Suprapubic skin (tissue), 4 donors: ENCODE results near the gene NME3. TPM values are rescaled to one million over a fixed set of nuclear protein-coding genes. Genes with fewer than 3 reads are reported as not detected.

Experiments used
- DNase-seq, 2 donors: peaks; one replicate each; pipeline ENCODE4 v3.0.0-alpha.2; 2019; ENCODE audit warnings: low spot score in 2 of 2
- H3K27ac ChIP-seq: fragments of 200-600 bp; sonication (generic); one replicate; pipeline ENCODE4 v1.5.1; 2019
- H3K27me3 ChIP-seq: fragments of 200-600 bp; sonication (generic); one replicate; pipeline ENCODE4 v1.5.1; 2019
- H3K36me3 ChIP-seq: fragments of 200-600 bp; sonication (generic); one replicate; pipeline ENCODE4 v1.5.1; 2019
- H3K4me1 ChIP-seq: fragments of 200-600 bp; sonication (generic); one replicate; pipeline ENCODE4 v1.5.1; 2019
- H3K4me3 ChIP-seq: fragments of 200-600 bp; sonication (generic); one replicate; pipeline ENCODE4 v1.5.1; 2019; ENCODE audit warnings: mild to moderate bottlenecking
- H3K9me3 ChIP-seq: fragments of 200-600 bp; sonication (generic); one replicate; pipeline ENCODE4 v1.5.1; 2019
- EP300 ChIP-seq: sonication (generic); formaldehyde crosslinking; IDR thresholded peaks from one replicate; pipeline ENCODE4 v1.6.1; 2017; ENCODE audit warnings: antibody characterized with exemption
- POLR2A ChIP-seq, 2 donors: fragments of 450-650 bp; IDR thresholded peaks; one replicate each; pipeline ENCODE4 v1.6.1; 2017; ENCODE audit warnings: antibody characterized with exemption in 2 of 2, mild to moderate bottlenecking in 2 of 2, moderate library complexity in 2 of 2
- POLR2AphosphoS5 ChIP-seq, 3 donors: sonication (generic); formaldehyde crosslinking; IDR thresholded peaks; one replicate each; pipeline ENCODE4 v1.6.1; 2017; ENCODE audit warnings: antibody characterized with exemption in 3 of 3
- WGBS: methylation state at CpG from one replicate; pipeline ENCODE4 v1.1.5; 2018; 5-methylcytosine and 5-hydroxymethylcytosine counted together
- total RNA-seq, 4 donors: library from RNA; depleted of rRNA; stranded (reverse); fragments of >200 nt; gene quantifications; one replicate each; pipeline ENCODE4 v1.1.0, GENCODE V29; 2016
- TF ChIP-seq, protein P1 (sequence below), 2 donors: fragments of 200-600 bp in 1 of 2; fragments of 450-650 bp in 1 of 2; sonication (generic) in 1 of 2; IDR thresholded peaks; one replicate each; pipeline ENCODE4 v1.5.1; 2016 to 2019; ENCODE audit warnings: antibody characterized with exemption in 2 of 2, mild to moderate bottlenecking in 1 of 2, moderate library complexity in 1 of 2

The NME3 gene
- total RNA-seq, 4 donors from 2014 or later = 76.9 to 115 (median 103) TPM

DNA sequence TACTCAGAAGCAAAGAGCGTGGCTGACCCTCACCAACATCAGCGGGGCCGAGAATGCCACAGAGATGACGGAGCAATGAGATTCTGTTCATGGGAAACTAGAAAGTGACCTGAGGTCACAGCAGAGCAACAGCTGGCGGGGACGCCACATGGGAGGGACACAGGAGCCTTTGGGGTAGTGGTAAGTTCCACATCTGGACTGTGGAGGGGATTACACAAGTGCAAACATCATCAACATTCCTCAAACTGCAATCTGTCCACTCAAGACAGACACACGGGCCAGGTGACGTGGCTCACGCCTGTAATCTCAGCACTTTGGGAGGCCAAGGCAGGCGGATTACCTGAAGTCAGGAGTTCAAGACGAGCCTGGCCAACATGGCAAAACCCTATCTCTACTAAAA, 44.1 kb upstream of the NME3 start:
- H3K4me3 ChIP-seq = no peak overlapping the region
- H3K27ac ChIP-seq = no peak overlapping the region
- no peak for DNase-seq
- H3K36me3 ChIP-seq = peaks cover 62% of the 10 kb centered on the region
- no peaks in the 10 kb centered on the region for H3K27me3 ChIP-seq
- TF ChIP-seq POLR2AphosphoS5 (IDR thresholded peaks at IDR 0.05) (no peak), EP300 (no peak), POLR2A (IDR thresholded peaks at IDR 0.05) (no peak)
- TF ChIP-seq, protein P1, sequence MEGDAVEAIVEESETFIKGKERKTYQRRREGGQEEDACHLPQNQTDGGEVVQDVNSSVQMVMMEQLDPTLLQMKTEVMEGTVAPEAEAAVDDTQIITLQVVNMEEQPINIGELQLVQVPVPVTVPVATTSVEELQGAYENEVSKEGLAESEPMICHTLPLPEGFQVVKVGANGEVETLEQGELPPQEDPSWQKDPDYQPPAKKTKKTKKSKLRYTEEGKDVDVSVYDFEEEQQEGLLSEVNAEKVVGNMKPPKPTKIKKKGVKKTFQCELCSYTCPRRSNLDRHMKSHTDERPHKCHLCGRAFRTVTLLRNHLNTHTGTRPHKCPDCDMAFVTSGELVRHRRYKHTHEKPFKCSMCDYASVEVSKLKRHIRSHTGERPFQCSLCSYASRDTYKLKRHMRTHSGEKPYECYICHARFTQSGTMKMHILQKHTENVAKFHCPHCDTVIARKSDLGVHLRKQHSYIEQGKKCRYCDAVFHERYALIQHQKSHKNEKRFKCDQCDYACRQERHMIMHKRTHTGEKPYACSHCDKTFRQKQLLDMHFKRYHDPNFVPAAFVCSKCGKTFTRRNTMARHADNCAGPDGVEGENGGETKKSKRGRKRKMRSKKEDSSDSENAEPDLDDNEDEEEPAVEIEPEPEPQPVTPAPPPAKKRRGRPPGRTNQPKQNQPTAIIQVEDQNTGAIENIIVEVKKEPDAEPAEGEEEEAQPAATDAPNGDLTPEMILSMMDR (IDR thresholded peaks at IDR 0.05) = no peak
- 90% methylated on average over 11 of the region's 11 CpGs for WGBS
- H3K9me3 ChIP-seq = no peaks in the 10 kb centered on the region
- peaks cover 6% of the 10 kb centered on the region for H3K4me1 ChIP-seq

DNA sequence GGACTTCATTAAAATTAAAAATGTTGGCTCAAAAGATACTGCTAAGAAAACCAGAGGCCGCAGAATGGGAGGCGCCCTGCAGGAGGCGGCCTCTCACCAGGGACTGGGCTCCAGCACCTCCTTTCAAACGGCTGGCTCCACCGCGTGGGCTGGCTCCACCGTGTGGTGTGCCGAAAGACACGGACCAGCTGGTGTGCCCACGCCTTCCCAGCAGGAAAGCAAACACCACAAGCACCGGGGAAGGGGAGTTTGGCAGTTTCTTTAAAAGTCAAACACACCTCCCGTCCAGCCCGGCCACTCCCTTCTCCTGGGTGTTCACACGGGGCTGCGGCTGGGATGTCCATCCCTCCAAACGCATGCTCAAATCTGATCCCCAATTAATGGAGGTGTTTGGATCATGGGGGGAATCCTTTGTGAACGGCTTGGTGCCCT, 41.4 kb upstream of the NME3 start:
- no peaks in the 10 kb centered on the region for H3K27me3 ChIP-seq
- TF ChIP-seq, protein P1 (IDR thresholded peaks at IDR 0.05) = peak; percentile 13 to 32
- no peak for TF ChIP-seq EP300
- TF ChIP-seq POLR2AphosphoS5 (IDR thresholded peaks at IDR 0.05) = no peak
- TF ChIP-seq POLR2A (IDR thresholded peaks at IDR 0.05) = no peak
- WGBS = 20% methylated on average over 15 of the region's 17 CpGs
- H3K4me3 ChIP-seq = no peak overlapping the region
- H3K9me3 ChIP-seq = no peaks in the 10 kb centered on the region
- H3K27ac ChIP-seq = no peak overlapping the region
- DNase-seq = peak; percentile 70 to 82
- H3K36me3 ChIP-seq = peaks cover 62% of the 10 kb centered on the region
- H3K4me1 ChIP-seq = peaks cover 6% of the 10 kb centered on the region

DNA sequence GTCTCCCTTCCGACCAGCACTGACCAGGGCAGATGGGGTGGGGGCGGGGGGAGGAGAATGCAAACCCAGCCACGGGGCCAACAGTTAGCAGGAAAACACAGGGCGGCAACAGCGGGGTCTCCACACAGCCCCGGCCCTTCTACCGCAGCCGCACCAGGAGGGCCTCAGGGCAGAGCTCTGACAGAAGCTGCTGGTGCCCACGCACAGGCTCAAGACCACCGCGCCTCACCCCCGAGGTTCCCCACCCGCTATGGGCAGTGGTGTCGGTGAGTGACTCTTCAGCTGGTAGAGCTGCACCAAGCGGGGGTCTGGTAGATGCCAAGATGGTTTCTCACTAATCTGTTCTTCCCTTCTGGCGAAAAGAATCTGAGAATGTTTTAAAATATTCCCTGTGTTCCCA, 39.2 kb upstream of the NME3 start:
- 94% methylated on average over 12 of the region's 16 CpGs for WGBS
- H3K27me3 ChIP-seq = no peaks in the 10 kb centered on the region
- no peak for DNase-seq
- TF ChIP-seq POLR2AphosphoS5 (IDR thresholded peaks at IDR 0.05) = no peak
- TF ChIP-seq, protein P1 (IDR thresholded peaks at IDR 0.05) = no peak
- no peak for TF ChIP-seq EP300
- no peak for TF ChIP-seq POLR2A (IDR thresholded peaks at IDR 0.05)
- H3K9me3 ChIP-seq = no peaks in the 10 kb centered on the region
- peaks cover 6% of the 10 kb centered on the region for H3K4me1 ChIP-seq
- H3K36me3 ChIP-seq = peaks cover 49% of the 10 kb centered on the region
- no peak overlapping the region for H3K4me3 ChIP-seq
- no peak overlapping the region for H3K27ac ChIP-seq

DNA sequence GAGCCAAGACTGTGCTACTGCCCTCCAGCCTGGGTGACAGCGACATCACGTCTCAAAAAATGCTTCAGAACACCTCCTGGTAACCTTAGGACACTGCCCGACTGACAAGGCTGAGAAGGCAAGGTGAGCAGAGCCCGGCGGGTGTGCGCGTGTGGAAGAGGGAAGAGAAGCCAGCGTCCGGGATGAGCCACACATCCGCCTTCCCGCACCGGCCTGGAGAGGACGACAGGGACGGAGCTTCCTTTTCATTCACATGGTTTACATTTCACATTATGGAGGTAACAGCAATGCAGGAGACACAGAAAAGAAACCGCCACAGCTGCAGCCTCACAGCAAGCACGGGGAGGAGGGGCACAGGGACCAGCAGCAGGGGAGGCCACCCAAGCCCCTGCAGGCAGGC, 38.8 kb upstream of the NME3 start:
- DNase-seq = no peak
- Histone ChIP-seq H3K9me3 (no peaks in the 10 kb centered on the region), H3K4me1 (peaks cover 6% of the 10 kb centered on the region), H3K36me3 (peaks cover 48% of the 10 kb centered on the region), H3K4me3 (no peak overlapping the region), H3K27ac (no peak overlapping the region), H3K27me3 (no peaks in the 10 kb centered on the region)
- 95% methylated on average over 16 of the region's 16 CpGs for WGBS
- no peak for TF ChIP-seq POLR2A (IDR thresholded peaks at IDR 0.05)
- TF ChIP-seq POLR2AphosphoS5 (IDR thresholded peaks at IDR 0.05) = no peak
- TF ChIP-seq, protein P1 (IDR thresholded peaks at IDR 0.05) = no peak
- TF ChIP-seq EP300 = no peak

DNA sequence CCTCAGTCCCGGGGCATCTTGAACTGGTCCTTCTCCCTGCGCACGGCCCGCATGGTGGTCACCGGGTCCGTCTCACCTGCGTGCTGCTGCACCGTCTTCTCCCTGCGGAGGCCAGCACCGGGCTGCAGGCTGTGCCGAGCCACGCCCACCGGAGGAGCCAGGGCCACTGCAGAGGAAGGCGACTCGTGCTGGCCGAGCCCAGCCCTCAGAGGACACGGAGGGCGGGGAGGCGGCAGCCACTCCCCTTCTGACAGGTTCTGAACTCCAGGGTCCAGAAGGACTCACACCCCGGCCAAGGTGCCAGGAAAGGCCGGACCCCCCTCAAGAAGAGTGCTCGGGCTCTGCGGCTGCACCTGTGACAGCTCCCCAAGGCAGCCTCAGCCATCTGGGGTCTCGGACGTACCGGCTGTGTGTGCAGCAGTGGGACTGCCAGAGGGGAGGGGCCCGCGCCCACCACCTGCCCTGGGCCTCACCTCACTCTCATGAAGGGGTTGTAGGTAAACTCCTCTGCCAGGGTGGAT, 38.0 kb upstream of the NME3 start:
- Histone ChIP-seq H3K36me3 (peaks cover 46% of the 10 kb centered on the region), H3K27ac (no peak overlapping the region), H3K4me3 (no peak overlapping the region), H3K27me3 (no peaks in the 10 kb centered on the region), H3K4me1 (peaks cover 6% of the 10 kb centered on the region), H3K9me3 (no peaks in the 10 kb centered on the region)
- WGBS = 94% methylated on average over 6 of the region's 28 CpGs
- no peak for DNase-seq
- TF ChIP-seq EP300 = no peak
- TF ChIP-seq, protein P1 (IDR thresholded peaks at IDR 0.05) = no peak
- TF ChIP-seq POLR2A (IDR thresholded peaks at IDR 0.05) = no peak
- TF ChIP-seq POLR2AphosphoS5 (IDR thresholded peaks at IDR 0.05) = no peak
